Smooth muscle cell (in vitro differentiated cells): Measurements from ENCODE around the gene KCTD16. TPM values are rescaled to one million over a fixed set of nuclear protein-coding genes. Genes with fewer than 3 reads are reported as not detected.
A peak's percentile ranks its signal among the peaks of the same experiment; 100 is the strongest.

Source experiments
- DNase-seq: peaks from one replicate; lab custom pipeline; 2025; ENCODE audit not compliant: unreplicated experiment; lab: John Stamatoyannopoulos, UW
- H2AFZ ChIP-seq: fragments of 200-600 bp; sonication (generic); 2 replicates; pipeline ENCODE4 v1.6.0; 2016; ENCODE audit warnings: antibody characterized with exemption, low read depth, mild to moderate bottlenecking
- H3F3A ChIP-seq: fragments of 200-600 bp; sonication (generic); 2 replicates; pipeline ENCODE4 v1.6.0; 2017; ENCODE audit warnings: antibody characterized with exemption, low read depth
- H3K27ac ChIP-seq: fragments of 200-600 bp; sonication (generic); 2 replicates; pipeline ENCODE4 v1.5.1; 2016; ENCODE audit warnings: low read depth, mild to moderate bottlenecking
- H3K27me3 ChIP-seq: fragments of 200-600 bp; sonication (generic); 2 replicates; pipeline ENCODE4 v1.6.1; 2016; ENCODE audit warnings: low read depth, mild to moderate bottlenecking
- H3K36me3 ChIP-seq: fragments of 200-600 bp; sonication (generic); 2 replicates; pipeline ENCODE4 v1.5.1; 2016; ENCODE audit warnings: low read depth
- H3K4me1 ChIP-seq: fragments of 200-600 bp; sonication (generic); 2 replicates; pipeline ENCODE4 v1.5.1; 2016; ENCODE audit warnings: low read depth
- H3K4me2 ChIP-seq: fragments of 200-600 bp; sonication (generic); 2 replicates; pipeline ENCODE4 v1.6.0; 2016; ENCODE audit warnings: mild to moderate bottlenecking
- H3K4me3 ChIP-seq: fragments of 200-600 bp; sonication (generic); 2 replicates; pipeline ENCODE4 v1.5.1; 2016; ENCODE audit warnings: mild to moderate bottlenecking
- H3K79me2 ChIP-seq: fragments of 200-600 bp; sonication (generic); 2 replicates; pipeline ENCODE4 v1.6.0; 2016; ENCODE audit warnings: low read depth, mild to moderate bottlenecking
- H3K9ac ChIP-seq: fragments of 200-600 bp; sonication (generic); 2 replicates; pipeline ENCODE4 v1.6.0; 2016; ENCODE audit warnings: low read depth
- H3K9me3 ChIP-seq: fragments of 200-600 bp; sonication (generic); replicated peaks from 2 replicates; pipeline ENCODE4 v1.5.1; 2016; ENCODE audit warnings: low read depth
- H4K20me1 ChIP-seq: fragments of 200-600 bp; sonication (generic); 2 replicates; pipeline ENCODE4 v1.6.0; 2016; ENCODE audit warnings: low read depth
- CTCF ChIP-seq: fragments of 200-600 bp; sonication (generic); IDR thresholded peaks from 2 replicates; pipeline ENCODE4 v1.5.1; 2017; ENCODE audit warnings: borderline replicate concordance, mild to moderate bottlenecking, antibody characterized with exemption; ENCODE audit not compliant: insufficient read depth, poor library complexity, severe bottlenecking
- WGBS: methylation state at CpG from one replicate; pipeline ENCODE4 v1.1.7; 2016; ENCODE audit warnings: low lambda C conversion rate; 5-methylcytosine and 5-hydroxymethylcytosine counted together
- polyA plus RNA-seq: library from polyadenylated mRNA; unstranded; fragments of >200 nt; fragmentation: Nextera tagmentation; extraction: Ambion mirVana; gene quantifications from 2 replicates; pipeline ENCODE4 v1.2.1, GENCODE V29; 2016
- total RNA-seq: library from RNA; depleted of rRNA; stranded (reverse); fragments of >200 nt; gene quantifications from 2 replicates; pipeline ENCODE4 v1.2.3, GENCODE V29; 2014

Gene KCTD16
- total and polyA plus RNA-seq, 2 experiments from 2014 or later: 1.6 to 11.1 TPM

GRCh38 chr5:144332265-144332664 is 161.6 kb downstream of the KCTD16 start:
- no peak for TF ChIP-seq CTCF
- Histone ChIP-seq H3K27me3 (no peaks in the 10 kb centered on the region), H3K9ac (no peak overlapping the region), H4K20me1 (peaks cover 39% of the 10 kb centered on the region), H3K79me2 (peaks cover 2% of the 10 kb centered on the region), H3K9me3 (no peaks in the 10 kb centered on the region), H3K4me2 (no peak overlapping the region), H3K27ac (no peak overlapping the region), H3F3A (no peaks in the 10 kb centered on the region), H3K4me1 (no peaks in the 10 kb centered on the region), H3K36me3 (no peaks in the 10 kb centered on the region), H3K4me3 (no peak overlapping the region), H2AFZ (no peak overlapping the region)
- 89% methylated on average over 1 of the region's 1 CpG for WGBS
- DNase-seq: no peak

GRCh38 chr5:144333336-144333920 is 162.8 kb downstream of the KCTD16 start:
- Histone ChIP-seq H4K20me1 (peaks cover 42% of the 10 kb centered on the region), H3K27me3 (no peaks in the 10 kb centered on the region), H3F3A (no peaks in the 10 kb centered on the region), H3K79me2 (no peaks in the 10 kb centered on the region), H3K9me3 (no peaks in the 10 kb centered on the region), H3K9ac (no peak overlapping the region), H2AFZ (no peak overlapping the region), H3K4me1 (no peaks in the 10 kb centered on the region), H3K36me3 (no peaks in the 10 kb centered on the region), H3K4me2 (no peak overlapping the region), H3K4me3 (no peak overlapping the region), H3K27ac (peak overlapping the region; percentile 22)
- TF ChIP-seq CTCF: no peak
- 100% methylated on average over 1 of the region's 1 CpG for WGBS
- DNase-seq: no peak

GRCh38 chr5:144335561-144335960 is 164.9 kb downstream of the KCTD16 start:
- H3K79me2 ChIP-seq: no peaks in the 10 kb centered on the region
- H3F3A ChIP-seq: no peaks in the 10 kb centered on the region
- H3K36me3 ChIP-seq: no peaks in the 10 kb centered on the region
- no peaks in the 10 kb centered on the region for H3K4me1 ChIP-seq
- H3K4me2 ChIP-seq: no peak overlapping the region
- H4K20me1 ChIP-seq: peaks cover 49% of the 10 kb centered on the region
- 97% methylated on average over 1 of the region's 1 CpG for WGBS
- no peaks in the 10 kb centered on the region for H3K27me3 ChIP-seq
- H3K9ac ChIP-seq: no peak overlapping the region
- no peak overlapping the region for H2AFZ ChIP-seq
- no peak overlapping the region for H3K27ac ChIP-seq
- DNase-seq: no peak
- no peak overlapping the region for H3K4me3 ChIP-seq
- H3K9me3 ChIP-seq: no peaks in the 10 kb centered on the region
- TF ChIP-seq CTCF: no peak
